HG02588 (cell line): ENCODE data around the gene PNLIPRP2.

Experiments used
- ATAC-seq: cut with Tn5 transposase; IDR thresholded peaks from one replicate; pipeline ENCODE4 v1.9.1; 2021; ENCODE audit warnings: mild to moderate bottlenecking, moderate library complexity; ENCODE audit not compliant: unreplicated experiment

The PNLIPRP2 gene

GRCh38 chr10:116620423-116621400 is at the start of gene PNLIPRP2:
TSS of gene PNLIPRP2 (plus strand) at chr10:116620953.
- no peak for ATAC-seq

DNA sequence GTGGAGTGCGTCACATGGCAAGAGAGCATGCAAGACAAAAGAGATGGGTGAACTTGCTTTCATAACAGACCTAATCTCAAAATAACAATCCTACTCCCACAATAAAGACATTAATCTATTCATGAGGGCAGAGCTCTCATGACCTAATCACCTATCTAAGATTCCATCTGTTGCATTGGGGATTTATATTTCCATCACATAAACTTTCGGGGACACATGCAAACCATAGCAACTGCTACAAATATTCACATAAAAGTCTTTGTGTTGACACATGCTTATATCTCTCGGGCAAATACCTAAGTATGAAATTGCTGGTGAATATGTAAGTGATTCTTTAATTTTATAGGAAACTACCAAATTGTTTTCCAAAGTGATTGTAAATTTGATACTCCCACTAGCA is 46.0 kb upstream of the PNLIPRP2 start:
- ATAC-seq: no peak

DNA sequence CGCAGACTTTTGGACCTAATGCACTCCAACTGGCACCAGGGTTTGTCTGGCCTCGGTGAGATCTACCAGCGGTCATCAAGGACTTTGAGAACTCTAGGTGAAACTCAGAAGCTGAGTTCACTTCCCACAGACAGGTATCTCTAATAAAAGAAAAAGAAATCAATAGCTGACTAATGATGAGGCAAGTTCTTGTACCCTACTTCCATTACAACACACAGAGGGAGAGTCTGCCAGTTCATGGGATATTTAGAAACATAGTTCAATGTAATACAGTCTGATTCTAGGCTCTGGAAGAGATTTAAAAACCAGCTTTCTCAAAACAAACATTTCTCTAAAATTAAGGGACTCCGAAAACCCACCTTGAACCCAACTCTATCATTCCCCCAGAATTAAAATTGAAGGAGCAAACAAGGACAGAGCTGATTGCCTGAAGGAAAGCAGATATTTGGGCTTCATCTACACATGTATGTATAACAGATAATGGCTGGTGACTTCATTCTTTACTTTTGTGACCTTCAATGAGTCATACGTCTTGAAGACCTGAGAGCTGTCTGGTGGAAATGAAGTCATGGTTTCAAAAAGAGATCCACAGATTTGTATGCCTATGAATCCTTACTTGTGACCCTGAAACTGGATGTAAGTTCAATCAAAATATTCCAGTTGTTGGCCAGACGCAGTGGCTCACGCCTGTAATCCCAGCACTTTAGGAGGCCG is 32.7 kb upstream of the PNLIPRP2 start:
- ATAC-seq: no peak

DNA sequence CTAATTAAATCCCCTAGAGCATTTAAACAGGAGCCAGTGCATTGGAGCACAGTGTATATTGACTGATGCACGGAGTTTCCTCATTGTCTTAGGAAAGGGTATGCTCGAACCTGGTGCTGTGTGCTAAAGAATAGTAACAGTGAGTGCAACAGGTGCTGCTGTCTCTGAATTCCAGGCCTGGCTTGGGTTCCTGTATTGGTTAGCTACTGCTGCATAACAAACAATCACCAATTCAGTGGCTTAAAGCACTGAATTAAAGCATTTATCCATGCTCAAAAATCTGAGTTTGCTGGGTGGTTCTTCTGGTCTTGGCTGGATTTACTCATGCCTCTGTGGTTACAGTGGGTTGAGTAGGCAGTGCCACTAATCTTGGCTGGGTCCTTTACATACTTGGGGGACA is 31.8 kb upstream of the PNLIPRP2 start:
- no peak for ATAC-seq

DNA sequence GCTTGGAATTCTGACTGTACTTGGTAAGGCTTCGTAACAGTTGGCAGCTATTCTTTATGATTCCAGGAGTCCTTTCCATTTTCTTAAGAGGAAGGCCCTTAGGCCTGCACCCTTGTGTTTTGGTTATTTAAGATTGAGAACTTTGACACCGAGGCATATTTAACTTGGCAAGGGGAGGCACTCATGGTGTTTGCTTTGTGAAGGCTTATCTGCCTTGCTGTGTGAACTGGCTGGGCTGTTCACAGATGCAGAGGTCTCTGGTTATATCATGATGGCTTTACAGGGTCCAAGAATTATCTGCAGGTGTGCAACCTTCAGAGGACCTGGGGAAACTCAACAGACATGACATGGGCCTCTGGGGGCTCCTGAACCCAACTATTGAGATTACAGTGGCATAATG is 30.8 kb upstream of the PNLIPRP2 start:
- no peak for ATAC-seq

- no peak for ATAC-seq
These were observed 29.9 kb upstream of the PNLIPRP2 start, which contains the start of gene PNLIPRP1 for GRCh38 chr10:116590590-116591444. TSS of gene PNLIPRP1 (plus strand) at chr10:116590959. CDS start at chr10:116591130, 171 bp downstream.

- no peak for ATAC-seq
These were observed 27.5 kb upstream of the PNLIPRP2 start for GRCh38 chr10:116593139-116593740.

GRCh38 chr10:116594525-116595035 is 26.2 kb upstream of the PNLIPRP2 start:
- ATAC-seq: no peak

GRCh38 chr10:116596062-116596461 is 24.7 kb upstream of the PNLIPRP2 start:
- no peak for ATAC-seq

DNA sequence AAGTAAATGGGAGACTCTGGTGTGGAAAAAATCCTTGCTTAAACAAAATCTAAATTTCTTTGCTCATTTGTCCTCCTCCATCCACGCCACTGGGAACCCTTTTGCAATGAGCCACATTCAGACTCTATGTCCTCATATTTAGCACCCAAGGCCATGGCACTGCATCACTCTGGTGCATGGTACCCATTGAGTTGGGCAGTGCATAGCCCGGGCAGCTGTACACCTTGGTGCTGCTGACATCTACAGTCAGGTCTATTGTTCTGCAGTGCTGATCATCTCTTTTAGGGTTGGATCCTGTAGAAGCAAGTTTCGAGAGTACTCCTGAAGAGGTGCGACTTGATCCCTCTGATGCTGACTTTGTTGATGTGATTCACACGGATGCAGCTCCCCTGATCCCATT is 23.2 kb upstream of the PNLIPRP2 start:
- ATAC-seq: no peak

DNA sequence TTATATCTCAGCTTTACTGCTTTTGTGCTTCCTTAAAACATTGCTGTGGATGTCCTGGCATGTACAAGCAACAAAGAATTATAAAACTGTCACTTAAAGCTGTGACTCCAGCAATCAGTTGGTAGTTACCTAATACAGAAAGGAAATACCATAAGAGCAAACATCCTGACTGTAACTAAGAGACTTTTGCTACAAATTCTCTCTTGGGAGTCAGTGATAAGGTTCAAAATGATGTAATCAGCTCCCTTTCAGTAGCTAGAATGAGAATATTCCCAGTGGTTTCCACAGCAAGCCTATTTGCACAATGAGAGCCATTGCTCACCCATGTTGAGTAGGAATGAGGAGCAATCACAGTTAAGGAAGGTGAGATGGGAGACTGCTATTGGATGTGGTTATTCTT is 22.4 kb upstream of the PNLIPRP2 start:
- no peak for ATAC-seq

DNA sequence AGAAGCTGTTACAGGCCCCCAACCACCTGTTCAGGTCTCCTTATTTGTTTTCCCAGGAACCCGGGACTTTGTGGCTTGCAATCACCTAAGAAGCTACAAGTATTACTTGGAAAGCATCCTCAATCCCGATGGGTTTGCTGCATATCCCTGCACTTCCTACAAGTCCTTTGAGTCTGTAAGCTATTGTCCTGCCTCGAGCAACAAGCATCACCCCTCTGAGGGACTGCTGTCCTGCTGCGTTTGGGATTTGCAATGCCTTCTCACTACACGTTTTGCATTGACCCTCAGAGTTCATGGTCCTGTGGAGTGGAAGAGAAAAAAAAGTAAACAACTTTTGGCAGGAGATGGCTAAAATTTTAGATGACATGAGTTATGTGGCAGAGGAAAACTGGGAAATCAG is 20.8 kb upstream of the PNLIPRP2 start:
- ATAC-seq: no peak

DNA sequence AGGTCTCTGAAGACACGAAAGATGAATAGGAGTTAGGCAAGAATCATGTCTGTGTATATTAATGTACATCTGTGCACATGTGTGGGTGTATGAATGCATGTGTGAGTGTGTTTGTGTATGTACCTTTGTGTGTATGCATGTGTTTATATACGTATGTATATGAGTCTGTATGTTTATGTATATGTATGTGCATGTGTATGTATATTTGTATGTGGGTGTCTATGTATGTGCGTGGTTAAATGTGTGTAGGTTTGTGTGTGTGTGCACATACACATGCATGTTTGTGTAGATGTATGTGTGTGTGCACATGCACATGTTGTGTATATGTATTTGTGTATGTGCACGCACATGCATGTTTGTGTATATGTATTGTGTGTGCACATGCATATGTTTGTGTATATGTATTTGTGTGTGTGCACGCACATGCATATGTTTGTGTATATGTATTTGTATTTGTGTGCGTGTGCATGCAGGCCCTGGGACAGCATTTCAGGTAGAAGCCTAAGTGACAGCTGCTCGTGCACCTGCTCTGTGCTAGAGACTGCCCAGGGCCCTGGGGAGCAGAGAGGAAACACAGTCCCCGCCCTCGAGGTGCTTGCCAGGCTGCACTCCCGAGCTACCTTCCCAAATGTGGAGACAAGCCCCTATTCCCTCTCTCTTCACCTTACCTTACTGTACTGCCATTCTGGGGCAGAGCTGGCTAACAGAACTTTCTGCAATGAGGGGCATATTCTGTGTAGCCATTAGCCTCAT is 17.9 kb upstream of the PNLIPRP2 start:
- no peak for ATAC-seq

- no peak for ATAC-seq
These were observed 14.7 kb upstream of the PNLIPRP2 start for GRCh38 chr10:116606061-116606483.

- ATAC-seq: no peak
These were observed 13.4 kb upstream of the PNLIPRP2 start for GRCh38 chr10:116607336-116607735.

DNA sequence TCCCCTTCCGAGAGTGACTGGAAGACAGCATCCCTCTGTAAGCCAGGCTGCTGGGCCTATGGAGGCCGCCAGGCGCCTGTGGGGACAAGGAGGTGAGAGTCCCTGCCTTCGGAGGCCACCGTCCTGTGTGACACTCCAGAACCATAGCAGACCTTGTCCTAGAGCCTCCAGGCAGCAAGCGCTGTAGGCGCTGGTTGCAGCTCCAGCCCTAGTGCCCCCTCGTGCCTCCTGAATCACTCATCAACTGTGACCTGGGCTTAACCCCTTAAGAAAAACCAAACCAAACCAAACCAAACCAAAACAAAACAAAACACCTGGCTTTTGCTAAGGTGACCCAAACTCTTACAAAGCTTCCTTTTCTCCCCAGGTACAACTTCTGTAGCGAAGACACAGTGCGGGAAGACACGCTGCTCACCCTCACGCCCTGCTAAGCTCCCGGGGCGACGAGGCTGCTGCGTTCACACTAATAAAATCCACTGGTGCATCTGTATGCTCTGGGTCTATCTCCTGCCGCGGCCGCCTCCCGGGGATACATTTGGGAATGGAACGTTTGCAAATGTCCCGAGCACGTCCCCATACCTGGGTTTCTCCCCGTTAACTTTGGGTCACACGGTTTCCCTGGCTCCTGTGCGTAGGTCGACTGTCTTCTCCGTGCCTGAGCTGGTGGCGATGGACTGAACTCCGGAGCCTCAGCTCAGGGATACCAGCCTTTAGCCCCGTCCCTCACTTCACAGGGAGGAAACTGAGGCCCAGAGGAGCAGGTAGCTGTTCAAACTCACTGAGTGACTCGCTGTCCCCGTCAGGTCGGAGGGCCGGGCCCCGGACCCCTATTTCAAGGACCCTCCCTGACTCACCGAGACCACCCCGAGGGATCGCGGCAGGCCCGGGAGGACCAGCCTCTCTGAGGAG is 11.8 kb upstream of the PNLIPRP2 start:
- ATAC-seq: no peak

- ATAC-seq: no peak
These were observed 10.2 kb upstream of the PNLIPRP2 start for GRCh38 chr10:116610443-116611152.

- ATAC-seq: no peak
These were observed 9.6 kb upstream of the PNLIPRP2 start for GRCh38 chr10:116611153-116611545.
